HEK293 (cell line): Measurements from ENCODE around the gene PASK.

Experiments
- CTCF ChIP-seq: fragments of 450-650 bp; formaldehyde crosslinking; IDR thresholded peaks from 2 replicates; pipeline ENCODE4 v1.5.1; 2016; ENCODE audit warnings: missing biosample characterization, missing genetic modification characterization
- ZIC2 ChIP-seq: fragments of 450-650 bp; formaldehyde crosslinking; IDR thresholded peaks from 2 replicates; pipeline ENCODE4 v1.5.1; 2016; ENCODE audit warnings: missing biosample characterization, missing genetic modification characterization
- ZNF560 ChIP-seq: fragments of 450-650 bp; formaldehyde crosslinking; IDR thresholded peaks from 2 replicates; pipeline ENCODE4 v1.5.1; 2017; ENCODE audit warnings: missing biosample characterization, missing genetic modification characterization, borderline replicate concordance
- ZNF596 ChIP-seq: fragments of 450-650 bp; IDR thresholded peaks from 2 replicates; pipeline ENCODE4 v1.5.0; 2018; ENCODE audit warnings: missing biosample characterization, mild to moderate bottlenecking, missing genetic modification characterization, moderate library complexity
- ZNF623 ChIP-seq: fragments of 450-650 bp; formaldehyde crosslinking; IDR thresholded peaks from 2 replicates; pipeline ENCODE4 v1.5.1; 2016; ENCODE audit warnings: missing biosample characterization, missing genetic modification characterization
- ZNF639 ChIP-seq: fragments of 450-650 bp; formaldehyde crosslinking; IDR thresholded peaks from 2 replicates; pipeline ENCODE4 v1.5.1; 2016; ENCODE audit warnings: missing biosample characterization, missing genetic modification characterization

GRCh38 chr2:241062389-241063092, 86.7 kb downstream of the PASK start:
- no peak for TF ChIP-seq ZIC2
- no peak for TF ChIP-seq ZNF639 (tag by site-specific recombination)
- no peak for TF ChIP-seq CTCF (tag by site-specific recombination)
- no peak for TF ChIP-seq ZNF560 (tag by site-specific recombination)
- no peak for TF ChIP-seq ZNF623
- TF ChIP-seq ZNF596: no peak
